NCI-H2227 (cell line): ENCODE data around the gene PRRC2C.
"Not testable (repeated sequence)": the region's sequence is repeated elsewhere in the genome, so short reads cannot be mapped to it uniquely, and the experiment has no call there.

Experiments used
- DNase-seq: peaks from one replicate; lab custom pipeline; 2025; ENCODE audit not compliant: unreplicated experiment; lab: John Stamatoyannopoulos, UW

PRRC2C gene

DNA sequence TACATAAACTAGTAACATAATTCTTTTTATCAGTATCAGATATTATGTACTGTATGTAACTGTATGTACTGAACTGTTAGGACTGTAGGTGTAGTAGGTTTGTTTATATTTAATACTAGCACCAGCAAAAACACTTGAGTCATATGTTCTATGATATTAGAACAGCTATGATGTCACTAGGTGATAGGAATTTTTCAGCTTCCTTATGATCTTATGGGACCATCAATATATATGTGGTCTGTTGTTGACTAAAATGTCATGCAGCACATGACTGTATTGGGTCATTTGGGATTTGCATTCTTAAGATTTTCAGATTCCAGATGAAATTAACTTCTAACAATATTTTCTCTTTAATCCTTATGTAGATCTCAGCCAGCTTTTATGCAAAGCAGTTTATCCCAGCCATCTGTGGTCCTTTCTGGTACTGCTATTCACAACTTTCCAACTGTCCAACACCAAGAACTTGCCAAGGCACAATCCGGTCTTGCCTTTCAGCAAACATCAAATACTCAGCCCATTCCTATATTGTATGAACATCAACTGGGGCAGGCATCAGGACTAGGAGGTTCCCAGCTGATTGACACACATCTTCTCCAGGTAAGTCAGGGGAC, 98.4 kb downstream of the PRRC2C start:
- DNase-seq = no peak

DNA sequence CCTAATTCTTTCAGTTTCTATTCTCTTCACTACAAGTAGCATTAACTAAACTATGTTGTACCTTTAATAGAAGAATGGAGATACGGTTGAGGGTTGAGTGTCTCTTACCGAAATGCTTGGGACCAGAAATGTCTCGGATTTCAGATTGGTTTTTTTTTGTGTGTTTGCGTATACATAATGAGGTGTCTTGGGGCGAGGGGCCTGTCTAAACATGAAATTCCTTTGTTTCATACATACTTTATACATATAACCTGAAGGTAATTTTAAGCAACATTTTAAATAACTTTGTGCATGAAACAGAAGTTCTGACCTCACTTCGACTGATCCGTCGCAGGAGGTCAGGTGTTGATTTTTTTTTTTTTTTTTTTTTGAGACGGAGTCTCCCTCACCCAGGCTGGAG, 100.4 kb downstream of the PRRC2C start:
- DNase-seq = no peak

DNA sequence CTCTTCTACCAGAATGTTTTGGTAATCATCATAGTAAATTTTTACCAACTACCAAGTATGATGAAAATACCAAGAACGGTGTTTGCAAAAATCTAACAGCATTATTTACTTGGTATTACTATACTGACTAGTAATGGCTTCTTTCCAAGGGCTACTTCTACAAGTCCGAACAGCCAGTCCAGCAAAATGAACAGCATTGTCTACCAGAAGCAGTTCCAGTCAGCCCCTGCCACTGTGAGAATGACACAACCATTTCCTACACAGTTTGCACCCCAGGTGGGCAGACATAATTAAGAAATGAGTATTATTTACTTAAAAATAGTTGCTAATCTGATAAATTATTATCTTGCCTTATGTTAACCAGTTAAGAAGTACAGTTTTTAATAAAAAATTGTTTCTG, 102.9 kb downstream of the PRRC2C start:
- no peak for DNase-seq

- DNase-seq = no peak
Observed at GRCh38 chr1:171590022-171590421, 104.7 kb downstream of the PRRC2C start.

GRCh38 chr1:171595324-171595723, 110.0 kb downstream of the PRRC2C start:
- no peak for DNase-seq

DNA sequence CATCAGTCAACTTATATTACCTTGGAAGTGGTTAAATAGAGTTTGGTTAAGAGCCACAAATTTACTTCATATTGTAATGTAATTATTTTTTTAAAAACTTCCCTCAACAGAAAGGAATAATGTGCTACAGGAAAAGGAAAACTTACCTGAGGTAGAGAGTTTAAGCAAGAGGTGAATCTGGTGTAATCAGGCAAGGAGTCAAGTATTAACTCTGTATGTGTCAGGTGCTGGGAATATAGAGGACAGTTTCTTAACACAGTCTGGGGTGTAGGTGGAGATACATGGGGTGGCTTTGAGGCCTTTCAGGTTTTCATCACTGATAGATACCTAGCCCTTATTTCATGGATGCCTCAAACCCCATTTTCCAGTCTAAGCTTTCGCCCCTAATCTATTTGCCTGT, 110.8 kb downstream of the PRRC2C start:
- no peak for DNase-seq

- DNase-seq = no peak
Observed at GRCh38 chr1:171596705-171597104, 111.4 kb downstream of the PRRC2C start.

DNA sequence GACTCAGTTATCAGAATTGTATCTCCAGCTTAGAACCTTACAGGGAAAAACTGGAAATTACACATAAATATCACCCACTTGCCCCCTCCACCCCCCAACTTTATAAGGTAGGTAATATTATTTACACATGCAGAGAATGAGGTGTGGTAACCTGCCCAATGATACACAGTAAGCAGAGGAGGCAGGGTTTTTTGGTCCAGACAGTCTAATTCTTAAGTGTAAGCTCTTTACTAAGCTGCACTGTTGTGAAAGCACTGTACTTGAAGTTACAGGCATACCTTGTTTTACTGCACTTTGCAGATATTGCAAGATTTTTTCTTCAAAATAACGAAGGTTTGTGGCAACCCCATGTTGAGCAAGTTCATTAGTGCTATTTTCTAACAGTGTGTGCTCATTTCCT, 111.9 kb downstream of the PRRC2C start:
- DNase-seq = no peak

GRCh38 chr1:171600310-171600709, 115.0 kb downstream of the PRRC2C start:
- DNase-seq = not testable (repeated sequence)

DNA sequence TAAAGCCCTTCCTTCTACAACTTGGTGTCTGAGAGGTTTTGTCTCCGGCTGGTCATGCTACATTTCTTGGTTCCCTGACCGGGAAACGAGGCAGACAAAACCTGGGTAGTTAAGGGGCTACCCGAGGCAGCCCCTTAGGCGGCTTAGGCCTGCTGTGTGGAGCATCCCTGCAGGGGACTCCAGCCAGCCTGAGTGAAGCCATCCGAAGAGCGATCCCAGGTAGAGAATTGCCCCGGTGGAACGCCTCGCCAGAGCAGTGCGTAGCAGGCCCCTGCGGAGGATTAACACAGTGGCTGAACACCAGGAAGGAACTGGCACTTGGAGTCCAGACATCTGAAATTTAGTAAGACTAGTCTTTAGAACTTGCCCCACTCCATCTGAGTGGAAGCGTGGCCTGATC, 115.5 kb downstream of the PRRC2C start:
- no peak for DNase-seq

GRCh38 chr1:171603042-171603441, 117.7 kb downstream of the PRRC2C start:
- not testable (repeated sequence) for DNase-seq

GRCh38 chr1:171606402-171606941, 121.1 kb downstream of the PRRC2C start:
- DNase-seq = no peak

- DNase-seq = no peak
Observed at GRCh38 chr1:171610385-171610784, 125.1 kb downstream of the PRRC2C start.

GRCh38 chr1:171611306-171611705, 126.0 kb downstream of the PRRC2C start:
- no peak for DNase-seq

GRCh38 chr1:171613282-171613681, 128.0 kb downstream of the PRRC2C start:
- no peak for DNase-seq

DNA sequence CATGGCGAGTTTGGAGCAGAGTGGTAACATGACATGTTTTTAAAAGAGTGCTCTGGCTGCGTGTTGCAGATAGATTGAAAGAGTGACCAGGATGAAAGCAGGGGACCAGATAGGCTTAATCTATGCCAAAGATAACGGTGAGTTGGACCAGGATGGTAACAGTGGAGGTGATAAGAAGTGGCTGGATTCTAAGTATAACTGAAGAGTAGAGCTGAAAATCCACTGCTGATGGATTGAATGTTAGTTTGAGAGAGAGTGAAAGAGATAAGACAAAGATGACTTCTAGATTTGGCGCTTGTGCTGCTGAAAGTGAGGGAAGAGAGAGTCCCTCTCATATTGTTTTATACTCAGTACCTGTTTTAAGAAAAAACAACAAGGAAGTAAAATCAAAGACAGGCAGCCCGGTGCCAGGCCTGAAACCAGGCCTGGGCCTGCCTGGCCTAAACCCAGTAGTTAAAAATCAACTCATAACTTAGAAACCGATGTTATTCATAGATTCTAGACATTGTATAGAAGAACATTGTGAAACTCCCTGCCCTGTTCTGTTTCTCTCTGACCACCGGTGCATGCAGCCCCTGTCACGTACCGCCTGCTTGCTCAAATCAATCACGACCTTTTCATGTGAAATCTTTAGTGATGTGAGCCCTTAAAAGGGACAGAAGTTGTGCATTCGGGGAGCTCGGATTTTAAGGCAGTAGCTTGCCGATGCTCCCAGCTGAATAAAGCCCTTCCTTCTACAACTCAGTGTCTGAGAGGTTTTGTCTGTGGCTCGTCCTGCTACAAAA, 130.0 kb downstream of the PRRC2C start:
- not testable (repeated sequence) for DNase-seq

- DNase-seq = no peak
Observed at GRCh38 chr1:171616586-171616985, 131.3 kb downstream of the PRRC2C start.

DNA sequence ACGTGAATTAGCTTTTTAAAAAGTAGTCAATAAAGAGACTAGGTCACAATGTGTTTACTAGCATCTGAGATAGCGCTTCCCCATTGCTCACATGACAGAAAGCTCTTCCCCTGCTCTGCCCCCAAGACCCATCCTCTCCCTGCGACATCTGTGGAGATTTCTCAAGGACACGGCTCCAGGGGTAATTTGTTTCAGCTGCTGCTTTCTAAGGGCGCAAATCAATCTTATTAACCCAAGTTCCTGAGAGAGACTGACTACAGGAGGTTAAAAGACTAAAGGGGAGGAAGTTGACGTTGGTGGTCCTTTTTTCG, 136.8 kb downstream of the PRRC2C start, which contains the start of gene MYOCOS:
Gene MYOCOS (plus strand): TSS at position 92 of the 311 bp plus-strand sequence. CDS start 1,641 bp downstream, outside the sequence.
- peak; percentile 9 for DNase-seq

GRCh38 chr1:171623651-171624331, 138.5 kb downstream of the PRRC2C start:
- DNase-seq = no peak

DNA sequence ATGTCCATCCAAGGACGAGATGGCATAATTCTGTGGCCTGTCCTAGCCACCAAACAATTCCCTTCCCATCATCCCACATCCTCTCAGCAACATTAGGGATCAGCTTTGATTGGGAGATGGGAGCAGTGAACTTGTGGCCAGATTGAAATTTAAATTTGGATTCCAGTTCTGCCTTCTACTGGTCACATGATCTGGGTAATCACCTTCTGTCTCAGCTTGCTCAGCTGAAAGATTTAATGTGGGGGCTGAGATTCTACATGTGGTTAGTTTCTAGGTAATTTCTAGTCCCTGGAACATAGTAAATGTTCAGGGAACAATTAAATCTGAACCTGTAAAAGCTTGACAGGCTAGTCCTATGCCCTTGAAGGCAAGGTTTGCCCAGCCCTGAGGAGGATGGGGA, 139.9 kb downstream of the PRRC2C start:
- no peak for DNase-seq

GRCh38 chr1:171627020-171627419, 141.7 kb downstream of the PRRC2C start:
- DNase-seq = no peak

- no peak for DNase-seq
Observed at GRCh38 chr1:171628225-171628624, 142.9 kb downstream of the PRRC2C start.
